DLD1 (cell line): ENCODE measurements around the gene NCKAP5.

Source experiments
- in situ Hi-C: cut with HindIII; loops from 2 replicates; pipeline ENCODE4 v1.10.0; 2017; ENCODE audit warnings: low sequenced_read_pairs

NCKAP5 gene

GRCh38 chr2:133123904-133124303 lies 444.4 kb downstream of the NCKAP5 start:
- in situ Hi-C loops, result no loop called here

- in situ Hi-C loops, result no loop called here
Observed at GRCh38 chr2:133123393-133123792, 444.9 kb downstream of the NCKAP5 start.

- in situ Hi-C loops, result no loop called here
Observed at GRCh38 chr2:133122529-133122928, 445.7 kb downstream of the NCKAP5 start.

GRCh38 chr2:133120310-133120709 lies 448.0 kb downstream of the NCKAP5 start:
- in situ Hi-C loops, result no loop called here

GRCh38 chr2:133110201-133110600 lies 458.1 kb downstream of the NCKAP5 start:
- in situ Hi-C loops, result no loop called here

- in situ Hi-C loops, result no loop called here
Observed at GRCh38 chr2:133109772-133110171, 458.5 kb downstream of the NCKAP5 start.

- in situ Hi-C loops, result no loop called here
Observed at GRCh38 chr2:133107058-133107815, 461.0 kb downstream of the NCKAP5 start.

- in situ Hi-C loops, result no loop called here
Observed at GRCh38 chr2:133104871-133105270, 463.4 kb downstream of the NCKAP5 start.

- in situ Hi-C loops, result no loop called here
Observed at GRCh38 chr2:133098787-133099186, 469.5 kb downstream of the NCKAP5 start.

GRCh38 chr2:133097666-133098065 lies 470.6 kb downstream of the NCKAP5 start:
- in situ Hi-C loops, result no loop called here

GRCh38 chr2:133092571-133092970 lies 475.7 kb downstream of the NCKAP5 start:
- in situ Hi-C loops, result no loop called here

- in situ Hi-C loops, result no loop called here
Observed at GRCh38 chr2:133090358-133090757, 477.9 kb downstream of the NCKAP5 start.

- in situ Hi-C loops, result no loop called here
Observed at GRCh38 chr2:133086176-133086575, 482.1 kb downstream of the NCKAP5 start.

GRCh38 chr2:133085646-133086045 lies 482.6 kb downstream of the NCKAP5 start:
- in situ Hi-C loops, result no loop called here

- in situ Hi-C loops, result no loop called here
Observed at GRCh38 chr2:133082034-133082433, 486.2 kb downstream of the NCKAP5 start.

- in situ Hi-C loops, result no loop called here
Observed at GRCh38 chr2:133080822-133081221, 487.4 kb downstream of the NCKAP5 start.

GRCh38 chr2:133078667-133079411 lies 489.4 kb downstream of the NCKAP5 start:
- in situ Hi-C loops, result no loop called here

GRCh38 chr2:133077269-133077822 lies 490.9 kb downstream of the NCKAP5 start:
- in situ Hi-C loops, result no loop called here

GRCh38 chr2:133072837-133073694 lies 495.2 kb downstream of the NCKAP5 start:
- in situ Hi-C loops, result no loop called here

GRCh38 chr2:133063775-133064174 lies 504.5 kb downstream of the NCKAP5 start:
- in situ Hi-C loops, result no loop called here
